ENCODE data around the gene CELF1.

- TF ChIP-seq CTCF (conservative IDR thresholded peaks at IDR 0.05 in 1 of 2, IDR thresholded peaks at IDR 0.05 in 1 of 2; ENCODE audit: low read depth in 1 of 2, low read length in 2 of 2) (no peak), EZH2 (IDR thresholded peaks at IDR 0.05; ENCODE audit: low read length, missing control alignments) (no peak)
Measured at GRCh38 chr11:47437218-47437745, 115.7 kb downstream of the CELF1 start.

Measured in fibroblast of lung (primary cell).